T follicular helper cell (primary cell): ENCODE measurements around the gene TAX1BP1.
"Not testable (repeated sequence)": the region's sequence is repeated elsewhere in the genome, so short reads cannot be mapped to it uniquely, and the experiment has no call there.

Experiments
- DNase-seq: peaks from one replicate; pipeline ENCODE4 v3.0.0-alpha.2; 2020; ENCODE audit warnings: low read depth

Gene TAX1BP1

DNA sequence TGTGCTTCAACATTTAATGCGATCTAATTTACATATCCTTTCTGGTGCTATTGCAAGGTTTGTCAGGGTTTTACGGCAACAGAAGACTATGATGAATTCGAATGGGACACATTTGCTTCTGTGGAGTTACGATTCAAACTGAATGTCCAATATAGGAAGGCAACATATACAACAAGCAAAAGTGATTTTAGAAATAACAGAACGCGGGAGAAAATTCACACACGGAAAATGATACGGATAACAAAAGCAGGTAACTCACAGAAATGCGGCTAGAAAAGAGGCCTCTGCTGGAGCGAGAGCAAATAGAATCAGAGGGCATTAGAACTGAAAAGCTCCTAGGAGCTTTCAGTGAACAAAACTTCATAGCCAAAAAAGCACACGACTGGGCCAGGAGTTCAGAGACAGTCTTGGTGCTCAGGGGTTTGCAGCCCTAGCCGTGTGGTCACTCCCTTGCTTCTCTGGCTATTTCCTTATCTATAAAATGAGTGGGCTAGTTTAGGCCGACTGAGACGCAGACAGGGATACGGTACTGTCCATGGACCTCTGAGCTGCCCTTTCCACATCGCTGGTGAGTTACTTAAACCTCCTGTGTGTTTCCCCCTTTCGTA, 557 bp upstream of the TAX1BP1 start:
- no peak for DNase-seq

GRCh38 chr7:27740449-27741086, 606 bp downstream of the TAX1BP1 start:
- DNase-seq: peak; percentile 76

DNA sequence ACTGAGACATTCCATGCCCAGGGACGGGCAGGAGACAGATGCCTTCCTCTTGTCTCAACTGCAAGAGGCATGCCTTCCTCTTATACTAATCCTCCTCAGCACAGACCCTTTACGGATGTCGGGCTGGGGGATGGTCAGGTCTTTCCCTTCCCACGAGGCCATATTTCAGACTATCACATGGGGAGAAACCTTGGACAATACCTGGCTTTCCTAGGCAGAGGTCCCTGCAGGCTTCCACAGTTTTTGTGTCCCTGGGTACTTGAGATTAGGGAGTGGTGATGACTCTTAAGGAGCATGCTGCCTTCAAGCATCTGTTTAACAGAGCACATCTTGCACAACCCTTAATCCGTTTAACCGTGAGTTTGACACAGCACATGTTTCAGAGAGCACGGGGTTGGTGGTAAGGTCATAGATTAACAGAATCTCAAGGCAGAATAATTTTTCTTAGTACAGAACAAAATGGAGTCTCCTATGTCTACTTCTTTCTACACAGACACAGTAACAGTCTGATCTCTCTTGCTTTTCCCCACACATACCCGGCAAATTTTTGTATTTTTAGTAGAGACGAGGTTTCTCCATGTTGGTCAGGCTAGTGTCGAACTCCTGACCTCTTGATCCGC, 2.2 kb downstream of the TAX1BP1 start:
- DNase-seq: not testable (repeated sequence)

- DNase-seq: no peak
These were observed 5.2 kb downstream of the TAX1BP1 start for GRCh38 chr7:27745064-27745583.

DNA sequence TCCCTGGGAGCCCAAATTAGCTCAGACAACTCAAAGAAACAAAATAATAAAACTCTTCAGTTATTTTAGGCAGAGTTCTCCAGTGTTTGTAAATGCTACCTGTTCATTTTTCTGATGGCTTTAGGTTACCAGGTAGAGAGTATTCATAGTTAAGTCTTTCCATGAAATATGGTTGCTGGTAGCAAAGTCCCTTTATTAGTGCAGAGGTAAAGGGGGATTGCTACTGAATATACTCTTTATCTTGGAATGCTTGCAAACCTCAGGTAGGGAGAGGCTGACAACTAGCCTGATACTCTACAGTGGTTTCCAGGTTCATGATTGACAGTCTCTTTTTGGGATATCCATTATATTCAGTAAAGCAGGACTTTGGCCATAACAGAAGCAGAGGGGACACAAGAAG, 6.5 kb downstream of the TAX1BP1 start:
- DNase-seq: no peak

DNA sequence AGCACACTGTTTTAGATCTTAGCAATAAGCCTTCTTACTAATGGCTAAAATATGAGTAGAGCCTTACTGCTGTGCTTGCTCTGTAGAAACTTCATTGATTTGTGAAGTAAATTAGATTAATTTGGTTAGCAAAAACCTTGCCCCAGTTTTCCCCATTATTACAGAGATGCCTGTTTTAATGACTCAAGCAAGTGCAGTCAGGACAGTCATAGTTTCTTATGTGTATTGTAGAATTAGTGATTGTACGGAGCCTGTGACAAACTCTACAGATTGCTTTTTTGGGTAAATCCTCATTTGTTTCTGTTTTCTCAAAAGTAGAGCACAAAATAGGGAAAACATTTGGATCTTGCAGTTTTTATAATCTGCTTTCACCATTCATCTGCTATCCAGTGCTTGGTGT, 7.0 kb downstream of the TAX1BP1 start:
- no peak for DNase-seq

DNA sequence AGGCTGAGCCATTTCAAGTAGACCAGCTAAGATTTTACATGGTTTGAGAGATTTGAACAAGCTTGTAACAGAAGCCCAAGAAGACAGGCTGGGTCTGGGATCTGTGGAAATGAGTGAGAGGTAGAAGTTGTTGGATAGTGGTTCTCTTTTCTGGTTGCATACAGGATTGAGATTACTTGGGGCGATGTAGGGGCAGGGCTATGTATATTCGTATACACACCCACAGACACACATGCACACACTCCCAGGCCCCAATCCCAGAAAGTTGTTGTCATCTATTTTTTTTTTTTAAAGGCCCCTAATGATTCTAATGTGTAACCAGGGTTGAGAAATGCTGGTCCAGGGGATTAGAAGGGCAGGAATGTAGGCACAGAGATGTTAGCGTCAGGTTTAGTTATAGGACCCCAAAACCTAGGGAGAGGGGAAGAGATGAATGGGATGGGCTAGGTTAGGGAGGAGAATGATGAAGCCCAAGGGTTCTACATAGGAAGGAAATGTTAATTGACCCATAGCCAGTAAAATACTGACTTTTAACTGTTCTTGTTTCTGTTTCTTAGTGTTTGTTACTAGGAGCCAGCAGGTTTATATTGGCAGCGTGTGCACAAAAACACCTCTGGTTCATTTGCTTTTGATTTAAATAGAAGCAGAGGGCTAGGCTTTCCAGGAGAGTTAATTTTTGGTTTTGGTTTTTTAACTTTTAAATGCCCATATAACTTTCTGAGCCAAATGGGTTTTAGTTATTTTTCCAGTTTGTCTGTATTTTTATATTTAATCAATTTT, 7.8 kb downstream of the TAX1BP1 start:
- no peak for DNase-seq

GRCh38 chr7:27750316-27750715, 10.4 kb downstream of the TAX1BP1 start:
- DNase-seq: no peak

GRCh38 chr7:27751888-27752660, 12.1 kb downstream of the TAX1BP1 start:
- no peak for DNase-seq

DNA sequence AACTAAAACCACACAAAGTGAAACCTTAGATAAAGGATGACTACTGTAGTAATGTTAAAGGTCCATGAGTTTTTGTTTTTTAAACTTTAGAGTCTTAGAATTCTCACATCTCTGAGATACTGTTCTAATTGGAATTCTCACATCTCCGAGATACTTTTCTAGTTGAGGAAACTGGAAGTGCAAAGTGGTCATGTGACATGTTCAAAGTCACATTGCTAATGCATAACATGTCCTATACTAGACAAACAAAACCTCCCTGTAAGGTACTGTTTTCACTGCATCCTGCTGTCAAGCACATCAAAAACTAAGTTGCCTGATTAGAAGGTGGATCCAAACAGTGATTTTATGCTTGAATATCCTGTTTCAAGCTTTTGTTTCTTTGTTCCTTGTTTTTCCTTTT, 13.9 kb downstream of the TAX1BP1 start:
- DNase-seq: no peak

DNA sequence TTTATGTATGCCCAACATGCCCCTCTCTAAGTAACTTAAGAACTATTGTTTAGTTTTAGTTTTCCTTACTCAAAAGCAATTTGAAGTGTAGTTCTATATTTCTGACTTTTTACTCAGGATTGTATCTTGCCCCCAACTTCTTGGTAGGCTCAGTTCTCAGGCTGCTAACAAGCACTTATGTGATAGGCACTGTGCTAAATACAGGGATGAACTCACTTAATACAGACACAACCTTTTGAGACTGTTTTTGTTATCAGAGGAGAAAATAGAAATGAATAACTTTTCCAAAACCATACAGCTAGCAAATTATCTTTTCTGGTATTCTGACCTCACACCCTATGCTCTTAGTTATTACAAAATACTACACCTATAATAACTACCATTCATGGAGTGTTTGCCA, 16.3 kb downstream of the TAX1BP1 start:
- DNase-seq: no peak

- DNase-seq: no peak
These were observed 19.5 kb downstream of the TAX1BP1 start for GRCh38 chr7:27759491-27759890.

DNA sequence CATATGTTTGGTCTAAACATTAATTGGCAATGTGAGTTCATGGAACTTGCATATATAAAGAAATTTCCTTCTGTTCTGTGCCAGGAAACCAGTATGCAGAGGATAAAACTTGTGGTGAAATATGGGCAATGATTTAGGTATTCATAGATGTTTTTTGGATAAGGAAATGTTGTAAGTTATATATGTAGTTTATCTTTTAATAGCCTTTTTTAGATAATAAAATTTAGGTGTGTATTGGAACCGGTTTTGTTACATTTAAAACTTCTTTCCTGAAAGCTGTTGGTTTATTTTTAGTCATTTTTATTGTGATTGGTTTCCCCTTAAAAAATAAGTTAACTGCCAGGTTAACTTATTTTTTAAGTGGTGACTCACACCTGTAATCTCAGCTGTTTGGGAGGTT, 22.1 kb downstream of the TAX1BP1 start:
- DNase-seq: no peak

GRCh38 chr7:27763983-27764508, 24.1 kb downstream of the TAX1BP1 start:
- DNase-seq: no peak

- DNase-seq: no peak
These were observed 25.9 kb downstream of the TAX1BP1 start for GRCh38 chr7:27765841-27766240.

DNA sequence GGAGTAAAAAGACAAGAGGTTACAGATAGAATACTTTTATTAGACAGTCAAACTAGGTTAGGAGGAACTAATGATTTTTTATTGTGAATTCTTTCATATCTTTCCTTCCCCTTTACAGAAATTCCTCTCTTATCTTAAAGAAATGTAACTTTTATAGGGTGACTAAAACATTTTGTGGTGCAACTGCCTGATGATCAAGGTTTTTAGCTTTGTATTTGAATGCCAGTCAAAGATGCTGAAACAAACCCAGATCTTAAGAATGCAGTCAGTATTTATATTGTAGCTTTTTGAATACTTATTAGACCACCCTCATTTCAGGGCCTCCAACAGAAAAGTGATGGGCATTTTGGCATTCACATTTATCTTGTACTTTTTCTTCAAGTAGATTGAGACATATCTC, 27.4 kb downstream of the TAX1BP1 start:
- DNase-seq: no peak

- no peak for DNase-seq
These were observed 31.1 kb downstream of the TAX1BP1 start for GRCh38 chr7:27771111-27771510.

DNA sequence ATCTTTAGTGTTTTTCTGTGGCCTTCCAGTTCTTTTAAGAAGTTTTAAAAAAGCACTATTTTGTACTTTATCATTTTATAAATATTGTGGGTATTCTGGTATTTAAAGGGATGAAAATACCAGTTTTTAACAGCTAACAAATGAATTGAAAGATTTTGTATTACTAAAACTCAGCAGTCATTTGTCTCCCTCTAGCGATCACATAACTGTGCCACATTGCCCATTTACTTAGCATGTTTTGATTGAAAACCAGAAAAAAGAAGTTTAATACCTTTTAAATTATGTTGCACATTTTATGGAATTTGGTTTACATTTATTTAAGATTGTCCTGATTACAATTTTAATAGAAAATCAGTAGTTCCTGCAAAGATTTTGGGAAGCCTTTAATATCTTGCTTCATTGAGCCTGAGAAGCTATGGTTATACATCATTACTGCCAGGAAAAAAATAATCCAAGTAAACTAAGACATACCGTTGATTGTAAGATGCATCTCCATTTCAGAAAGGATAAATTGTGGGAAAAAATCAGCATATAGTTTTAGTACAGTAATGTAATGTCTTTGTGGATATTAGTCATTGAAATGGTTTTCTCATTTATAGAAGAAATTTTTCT, 34.9 kb downstream of the TAX1BP1 start:
- no peak for DNase-seq

- no peak for DNase-seq
These were observed 35.8 kb downstream of the TAX1BP1 start for GRCh38 chr7:27775782-27776181.

GRCh38 chr7:27777662-27778061, 37.7 kb downstream of the TAX1BP1 start:
- no peak for DNase-seq

DNA sequence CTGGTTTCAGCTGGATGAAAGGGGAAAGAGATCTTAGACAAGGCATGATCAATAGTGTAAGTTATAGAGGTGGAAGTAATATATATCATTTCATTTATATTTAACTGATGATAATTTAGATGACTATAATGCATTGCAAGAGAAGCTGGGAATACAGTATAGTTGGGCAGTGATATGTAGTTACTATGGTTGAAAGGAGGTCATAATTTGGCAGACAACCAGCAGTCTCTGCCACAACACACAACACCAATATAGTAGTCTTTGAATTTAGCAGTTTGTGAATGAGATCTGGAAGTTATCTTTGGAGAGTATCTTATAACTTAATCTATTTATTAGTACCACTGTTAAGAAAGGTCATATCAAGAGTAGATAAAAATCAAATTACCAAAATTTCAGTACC, 39.9 kb downstream of the TAX1BP1 start:
- DNase-seq: no peak
